HUDEP-2 (cell line): ENCODE results near the gene CNN2.

ENCODE experiments used
- DNase-seq, 76 experiments: peaks; one replicate each; lab custom pipeline; 2025; ENCODE audit not compliant: unreplicated experiment in 76 of 76; lab: John Stamatoyannopoulos, UW

CNN2 gene

DNA sequence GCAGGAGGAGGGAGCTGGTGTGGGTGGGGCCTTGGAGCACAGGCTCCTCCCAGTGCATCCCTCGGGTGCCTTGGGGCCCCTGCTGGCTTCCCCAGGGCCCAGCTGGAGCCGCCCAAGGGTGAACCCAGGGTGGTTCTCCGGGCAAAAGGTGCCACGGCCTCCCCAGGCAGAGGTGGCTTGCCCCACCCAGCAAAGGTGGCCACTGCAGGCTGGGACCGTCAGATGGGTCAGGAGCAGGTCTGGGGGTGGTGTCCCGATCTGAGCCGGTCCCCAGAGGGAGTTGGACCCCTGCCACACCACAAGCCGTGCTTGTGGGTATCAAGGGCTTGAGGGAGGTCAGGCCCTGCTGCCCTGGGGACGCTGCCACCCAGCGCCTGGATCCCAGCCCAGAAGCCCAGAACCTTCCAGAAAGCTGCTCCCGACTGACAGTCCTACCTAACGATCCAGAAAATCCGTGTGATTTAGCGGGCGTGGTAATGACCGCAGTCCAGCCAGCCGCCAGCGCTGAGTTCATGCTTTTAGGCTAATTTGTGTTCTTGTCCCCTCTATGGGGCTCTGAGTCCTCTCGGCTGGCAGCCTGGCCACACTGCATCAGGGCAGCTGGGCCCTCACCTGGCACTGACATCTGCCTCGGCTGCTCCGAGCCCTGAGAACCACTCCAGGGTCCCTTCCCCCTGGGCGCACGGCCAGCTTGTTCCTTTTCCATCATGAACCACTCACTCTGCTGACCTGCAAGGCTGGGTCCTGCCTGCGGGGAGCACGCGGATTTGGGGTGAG is 31.2 kb upstream of the CNN2 start:
- DNase-seq, result peak in 37 of 76 experiments; percentile 12 to 71 (median 43)

DNA sequence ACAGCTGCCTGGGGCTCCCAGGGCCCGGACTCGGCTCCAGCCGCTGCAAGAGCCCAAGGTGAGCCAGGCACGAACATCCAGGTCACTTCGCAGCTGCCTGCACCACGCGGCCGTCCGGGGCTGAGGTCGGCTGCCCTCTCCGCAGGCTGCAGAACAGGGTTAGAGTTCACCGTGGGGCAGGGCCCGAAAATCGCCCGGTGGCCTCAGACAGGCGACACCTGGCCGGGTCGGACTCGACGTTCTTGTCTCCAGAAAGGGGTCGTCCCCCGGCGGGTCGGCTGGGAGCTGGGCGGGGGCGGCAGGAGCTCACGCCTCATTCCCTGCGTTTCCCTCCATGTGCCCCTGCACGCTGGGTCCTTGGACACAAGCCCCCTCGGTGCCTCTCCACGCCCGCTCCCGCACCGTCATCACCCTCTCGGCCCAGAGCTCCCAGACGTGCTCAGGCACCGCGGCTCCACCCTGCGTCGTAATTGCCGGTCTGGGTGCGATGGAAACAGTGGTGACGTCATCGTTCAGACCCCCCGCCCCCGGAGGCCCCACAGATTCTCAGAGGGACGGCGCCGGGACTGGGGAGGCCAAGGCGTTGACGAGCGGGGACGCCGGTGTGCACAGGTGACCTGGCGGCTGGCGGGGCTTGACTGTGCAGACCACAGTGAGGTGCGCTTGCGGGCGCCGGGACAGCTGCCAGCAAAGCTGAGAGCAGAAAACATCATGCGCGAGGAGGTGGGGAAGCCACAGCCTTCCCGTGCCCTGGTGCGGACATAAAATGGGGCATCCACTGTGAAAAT is 30.2 kb upstream of the CNN2 start:
- DNase-seq, result peak in 32 of 76 experiments; percentile 11 to 55 (median 36)

DNA sequence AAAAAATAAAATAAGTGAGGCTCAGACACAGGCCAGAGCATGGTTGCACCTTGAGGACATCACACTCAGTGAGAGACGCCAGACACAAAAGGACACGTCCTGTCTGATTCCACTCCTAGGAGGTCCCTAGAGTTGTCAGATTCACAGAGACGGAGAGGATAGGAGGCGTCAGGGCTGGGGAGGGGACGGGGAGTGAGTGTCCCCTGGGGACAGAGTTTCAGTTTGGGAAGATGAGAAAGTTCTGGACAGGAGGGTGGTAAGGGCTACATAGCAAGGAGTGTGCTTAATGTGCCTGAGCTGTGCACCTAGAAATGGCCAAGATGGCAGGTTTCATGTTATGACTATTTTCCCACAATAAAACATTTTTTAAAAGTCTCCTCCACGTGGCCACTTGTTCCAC is 28.3 kb upstream of the CNN2 start:
- peak in 1 of 76 experiments; percentile 14 for DNase-seq

DNA sequence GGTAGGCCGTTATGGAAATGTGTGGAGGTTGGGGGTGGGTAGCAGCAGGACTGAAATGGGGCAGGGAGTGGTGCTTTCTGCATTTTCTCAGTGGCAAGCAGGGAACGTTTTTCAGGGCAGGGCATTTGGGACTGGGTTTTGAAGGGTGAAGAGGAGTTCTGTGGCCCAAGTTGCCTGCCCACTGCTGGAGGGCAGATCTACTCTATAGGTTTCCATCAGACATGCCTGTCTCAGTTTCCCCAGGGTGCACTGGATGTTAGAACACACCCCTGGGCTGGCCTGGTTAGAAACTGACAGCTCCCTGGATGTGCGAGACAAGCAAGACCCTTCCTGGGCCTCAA is 27.1 kb upstream of the CNN2 start:
- DNase-seq, result no peak

DNA sequence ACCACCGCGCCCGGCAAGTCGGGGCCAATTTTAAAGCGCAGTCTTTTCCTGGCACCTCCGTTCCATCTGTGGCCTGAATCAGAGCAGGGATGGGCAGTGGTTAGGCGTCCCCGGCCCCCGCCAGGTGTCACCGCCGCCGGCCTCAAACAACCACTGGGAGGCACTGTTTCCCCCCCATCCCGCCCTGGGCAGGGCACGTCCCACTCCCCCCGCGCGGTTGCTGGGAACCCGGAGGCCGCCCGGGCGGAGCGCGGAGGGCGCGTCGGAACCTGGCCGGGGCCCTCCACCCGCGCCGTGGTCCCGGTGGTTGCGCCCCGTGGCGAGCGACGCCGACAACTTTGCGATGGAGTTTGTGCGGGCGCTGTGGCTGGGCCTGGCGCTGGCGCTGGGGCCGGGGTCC is 26.3 kb upstream of the CNN2 start, which contains the start of gene GRIN3B:
TSS of gene GRIN3B (plus strand) at position 325 of the 400 bp plus-strand sequence. CDS start at position 344, 19 bp downstream.
- DNase-seq, result peak in 57 of 76 experiments; percentile 9 to 77 (median 52)

DNA sequence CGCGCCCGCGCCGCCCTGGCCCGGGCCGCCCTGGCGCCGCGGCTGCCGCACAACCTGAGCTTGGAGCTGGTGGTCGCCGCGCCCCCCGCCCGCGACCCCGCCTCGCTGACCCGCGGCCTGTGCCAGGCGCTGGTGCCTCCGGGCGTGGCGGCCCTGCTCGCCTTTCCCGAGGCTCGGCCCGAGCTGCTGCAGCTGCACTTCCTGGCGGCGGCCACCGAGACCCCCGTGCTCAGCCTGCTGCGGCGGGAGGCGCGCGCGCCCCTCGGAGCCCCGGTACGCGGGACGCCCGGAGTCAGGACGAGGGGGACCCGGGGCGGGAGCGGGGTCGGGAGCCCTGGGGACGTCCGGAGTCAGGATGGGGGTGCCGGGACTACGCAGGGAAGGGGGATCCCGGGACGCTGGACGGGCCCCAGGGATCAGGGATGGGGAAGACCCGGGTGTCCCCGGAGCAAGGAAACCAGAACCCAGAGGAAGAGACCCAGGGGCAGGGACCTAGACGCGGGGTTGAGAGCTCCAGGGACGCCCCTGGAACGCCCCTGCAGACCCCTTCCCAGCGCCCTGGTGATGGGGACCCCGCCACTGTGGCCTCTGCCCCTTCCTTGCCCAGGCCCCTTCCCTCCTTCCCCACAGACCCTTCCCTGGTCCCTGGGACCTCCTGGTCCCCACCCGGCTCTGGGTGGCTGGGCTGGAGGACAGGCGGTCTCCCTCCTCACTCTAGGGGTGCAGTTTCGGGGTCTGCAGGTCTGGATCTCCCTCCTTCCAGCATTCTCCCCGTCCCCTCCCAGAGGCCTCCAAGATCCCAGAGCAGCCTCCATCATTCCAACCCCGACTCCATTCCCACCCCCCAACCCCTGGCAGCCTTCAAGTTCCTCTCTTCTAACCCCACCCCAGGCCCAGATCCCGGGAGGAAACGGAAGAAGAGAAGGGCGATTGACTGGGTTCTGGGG is 25.5 kb upstream of the CNN2 start:
- no peak for DNase-seq

DNA sequence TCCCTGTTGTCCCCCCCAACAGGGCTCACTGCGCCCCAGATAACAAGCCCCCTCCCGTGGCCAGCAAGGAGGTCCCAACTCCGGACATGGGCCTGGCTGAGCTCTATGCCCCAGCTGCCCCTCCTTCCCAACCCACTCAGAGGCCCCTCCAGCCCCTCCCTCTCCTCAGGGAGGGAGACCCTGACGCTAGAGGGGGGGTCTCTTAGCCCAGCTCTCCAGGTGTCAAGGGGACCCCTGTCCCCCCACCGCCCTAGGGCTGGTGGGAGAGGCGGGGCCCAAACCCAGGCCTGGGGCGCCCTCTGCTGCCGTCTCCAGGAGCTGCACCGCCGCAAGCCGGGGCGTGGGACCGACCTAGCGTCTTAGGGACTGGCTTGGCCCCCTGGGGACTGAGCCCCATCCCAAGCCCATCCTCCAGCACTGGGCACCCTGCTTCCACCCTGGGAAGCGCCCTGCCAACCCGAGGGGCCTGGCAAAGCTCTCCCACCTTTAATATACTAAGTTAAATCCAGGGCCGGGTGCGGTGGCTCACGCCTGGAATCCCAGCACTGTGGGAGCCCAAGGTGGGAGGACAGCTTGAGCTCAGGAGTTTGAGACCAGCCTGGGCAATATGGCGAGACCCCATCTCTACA is 24.8 kb upstream of the CNN2 start:
- peak in 42 of 76 experiments; percentile 6 to 81 (median 46) for DNase-seq

DNA sequence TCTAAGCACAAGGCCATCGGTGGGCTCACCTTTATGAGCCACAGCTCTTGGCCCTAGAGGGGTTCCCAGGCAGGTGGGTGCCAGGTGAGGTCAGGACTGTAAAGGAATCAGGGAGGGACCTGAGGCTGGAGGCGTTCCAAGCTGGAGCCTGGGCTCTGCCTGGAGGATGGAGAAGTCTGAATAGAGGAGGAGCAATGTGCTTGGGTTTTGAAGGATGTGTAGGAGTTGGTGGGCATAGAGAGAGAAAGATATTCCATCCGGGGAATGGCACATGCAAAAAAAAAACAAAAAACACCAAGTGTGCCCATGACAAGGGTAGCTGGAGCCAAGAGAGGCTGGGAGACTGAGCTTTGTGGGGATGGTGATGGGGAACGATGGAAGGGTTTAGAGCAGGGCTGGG is 23.8 kb upstream of the CNN2 start:
- DNase-seq, result no peak

DNA sequence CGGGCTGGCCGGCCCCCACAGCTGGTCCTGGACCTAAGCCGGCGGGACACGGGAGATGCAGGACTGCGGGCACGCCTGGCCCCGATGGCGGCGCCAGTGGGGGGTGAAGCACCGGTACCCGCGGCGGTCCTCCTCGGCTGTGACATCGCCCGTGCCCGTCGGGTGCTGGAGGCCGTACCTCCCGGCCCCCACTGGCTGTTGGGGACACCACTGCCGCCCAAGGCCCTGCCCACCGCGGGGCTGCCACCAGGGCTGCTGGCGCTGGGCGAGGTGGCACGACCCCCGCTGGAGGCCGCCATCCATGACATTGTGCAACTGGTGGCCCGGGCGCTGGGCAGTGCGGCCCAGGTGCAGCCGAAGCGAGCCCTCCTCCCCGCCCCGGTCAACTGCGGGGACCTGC is 23.1 kb upstream of the CNN2 start:
- no peak for DNase-seq

DNA sequence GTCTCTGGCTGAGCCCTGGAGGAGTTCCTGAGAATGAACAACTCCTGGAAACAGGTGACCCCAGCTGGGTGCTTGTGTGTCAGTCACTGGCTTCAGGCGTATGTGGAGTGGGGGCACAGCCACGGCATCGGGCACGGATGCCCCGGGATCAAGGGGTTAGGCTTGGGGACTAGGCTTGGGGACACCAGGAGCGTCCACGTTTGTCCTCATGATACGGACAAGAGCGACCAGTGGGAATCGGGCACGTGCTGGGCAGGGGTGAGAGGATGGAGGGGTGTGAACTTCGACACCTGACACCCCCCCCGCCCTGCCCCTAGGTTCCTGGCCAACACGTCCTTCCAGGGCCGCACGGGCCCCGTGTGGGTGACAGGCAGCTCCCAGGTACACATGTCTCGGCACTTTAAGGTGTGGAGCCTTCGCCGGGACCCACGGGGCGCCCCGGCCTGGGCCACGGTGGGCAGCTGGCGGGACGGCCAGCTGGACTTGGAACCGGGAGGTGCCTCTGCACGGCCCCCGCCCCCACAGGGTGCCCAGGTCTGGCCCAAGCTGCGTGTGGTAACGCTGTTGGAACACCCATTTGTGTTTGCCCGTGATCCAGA is 22.1 kb upstream of the CNN2 start:
- DNase-seq, result no peak

DNA sequence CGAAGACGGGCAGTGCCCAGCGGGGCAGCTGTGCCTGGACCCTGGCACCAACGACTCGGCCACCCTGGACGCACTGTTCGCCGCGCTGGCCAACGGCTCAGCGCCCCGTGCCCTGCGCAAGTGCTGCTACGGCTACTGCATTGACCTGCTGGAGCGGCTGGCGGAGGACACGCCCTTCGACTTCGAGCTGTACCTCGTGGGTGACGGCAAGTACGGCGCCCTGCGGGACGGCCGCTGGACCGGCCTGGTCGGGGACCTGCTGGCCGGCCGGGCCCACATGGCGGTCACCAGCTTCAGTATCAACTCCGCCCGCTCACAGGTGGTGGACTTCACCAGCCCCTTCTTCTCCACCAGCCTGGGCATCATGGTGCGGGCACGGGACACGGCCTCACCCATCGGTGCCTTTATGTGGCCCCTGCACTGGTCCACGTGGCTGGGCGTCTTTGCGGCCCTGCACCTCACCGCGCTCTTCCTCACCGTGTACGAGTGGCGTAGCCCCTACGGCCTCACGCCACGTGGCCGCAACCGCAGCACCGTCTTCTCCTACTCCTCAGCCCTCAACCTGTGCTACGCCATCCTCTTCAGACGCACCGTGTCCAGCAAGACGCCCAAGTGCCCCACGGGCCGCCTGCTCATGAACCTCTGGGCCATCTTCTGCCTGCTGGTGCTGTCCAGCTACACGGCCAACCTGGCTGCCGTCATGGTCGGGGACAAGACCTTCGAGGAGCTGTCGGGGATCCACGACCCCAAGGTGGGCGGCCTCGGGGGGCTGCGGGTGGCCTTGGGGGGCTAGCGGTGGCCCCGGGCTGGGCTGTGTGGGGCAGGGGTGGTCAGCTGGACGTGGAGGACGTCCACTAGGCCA is 21.4 kb upstream of the CNN2 start:
- no peak for DNase-seq

DNA sequence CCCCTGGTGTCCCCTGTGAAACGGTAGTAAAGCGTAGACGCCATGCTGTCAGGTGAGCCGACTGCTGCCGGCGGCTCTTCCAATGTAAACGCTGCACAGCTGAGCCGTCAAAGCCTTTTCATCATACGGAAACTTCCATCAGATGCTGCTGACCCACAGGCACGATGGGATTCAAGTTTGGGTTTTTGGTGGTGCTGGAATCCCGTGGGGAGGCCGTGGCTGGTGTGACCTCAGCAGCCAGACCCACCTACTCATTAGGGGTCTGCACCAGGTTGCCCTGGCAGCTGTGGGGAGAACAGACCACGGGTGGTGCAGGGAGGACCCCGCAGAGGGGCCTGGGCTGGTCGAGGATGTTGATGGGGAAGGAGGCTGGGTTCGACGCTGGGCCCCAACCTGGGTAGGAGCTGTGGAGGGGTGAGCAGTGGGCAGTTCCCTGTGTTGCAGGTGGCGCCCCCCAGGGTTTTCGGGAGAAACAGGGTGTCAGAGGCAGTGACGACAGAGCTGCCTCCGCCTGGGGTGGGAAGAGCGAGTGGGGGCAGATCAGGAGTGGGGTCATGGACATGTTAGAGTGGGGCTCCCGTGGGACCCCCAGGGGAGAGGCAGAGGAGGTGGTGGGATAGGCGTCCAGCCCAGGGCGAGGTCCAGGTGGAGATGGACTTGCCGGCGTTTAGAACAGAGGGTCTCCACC is 19.6 kb upstream of the CNN2 start:
- no peak for DNase-seq

DNA sequence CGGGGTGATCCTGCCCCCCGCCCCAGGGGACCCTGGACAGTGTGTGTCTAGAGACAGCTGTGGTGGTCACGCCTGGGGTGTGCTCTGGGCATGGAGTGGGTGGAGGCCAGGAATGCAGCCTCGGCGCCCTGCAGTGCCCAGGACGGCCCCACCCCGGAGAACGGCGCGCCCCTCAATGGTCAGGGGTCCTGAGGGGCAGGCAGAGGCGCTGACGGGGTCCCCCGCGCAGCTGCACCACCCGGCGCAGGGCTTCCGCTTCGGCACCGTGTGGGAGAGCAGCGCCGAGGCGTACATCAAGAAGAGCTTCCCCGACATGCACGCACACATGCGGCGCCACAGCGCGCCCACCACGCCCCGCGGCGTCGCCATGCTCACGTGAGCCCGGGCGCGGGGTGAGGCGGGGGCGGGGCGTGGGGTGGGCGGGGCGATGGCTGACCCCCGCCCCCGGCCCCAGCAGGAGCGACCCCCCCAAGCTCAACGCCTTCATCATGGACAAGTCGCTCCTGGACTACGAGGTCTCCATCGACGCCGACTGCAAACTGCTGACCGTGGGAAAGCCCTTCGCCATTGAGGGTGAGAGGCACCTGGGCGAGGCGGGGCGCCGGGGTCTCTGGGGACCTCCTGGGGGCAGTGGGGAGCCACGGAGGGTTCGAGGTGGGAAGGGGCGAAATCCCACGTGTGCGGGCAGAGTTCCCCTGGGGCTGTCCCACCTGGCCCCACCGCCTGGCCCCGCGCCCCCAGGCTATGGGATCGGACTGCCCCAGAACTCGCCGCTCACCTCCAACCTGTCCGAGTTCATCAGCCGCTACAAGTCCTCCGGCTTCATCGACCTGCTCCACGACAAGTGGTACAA is 18.8 kb upstream of the CNN2 start:
- no peak for DNase-seq

DNA sequence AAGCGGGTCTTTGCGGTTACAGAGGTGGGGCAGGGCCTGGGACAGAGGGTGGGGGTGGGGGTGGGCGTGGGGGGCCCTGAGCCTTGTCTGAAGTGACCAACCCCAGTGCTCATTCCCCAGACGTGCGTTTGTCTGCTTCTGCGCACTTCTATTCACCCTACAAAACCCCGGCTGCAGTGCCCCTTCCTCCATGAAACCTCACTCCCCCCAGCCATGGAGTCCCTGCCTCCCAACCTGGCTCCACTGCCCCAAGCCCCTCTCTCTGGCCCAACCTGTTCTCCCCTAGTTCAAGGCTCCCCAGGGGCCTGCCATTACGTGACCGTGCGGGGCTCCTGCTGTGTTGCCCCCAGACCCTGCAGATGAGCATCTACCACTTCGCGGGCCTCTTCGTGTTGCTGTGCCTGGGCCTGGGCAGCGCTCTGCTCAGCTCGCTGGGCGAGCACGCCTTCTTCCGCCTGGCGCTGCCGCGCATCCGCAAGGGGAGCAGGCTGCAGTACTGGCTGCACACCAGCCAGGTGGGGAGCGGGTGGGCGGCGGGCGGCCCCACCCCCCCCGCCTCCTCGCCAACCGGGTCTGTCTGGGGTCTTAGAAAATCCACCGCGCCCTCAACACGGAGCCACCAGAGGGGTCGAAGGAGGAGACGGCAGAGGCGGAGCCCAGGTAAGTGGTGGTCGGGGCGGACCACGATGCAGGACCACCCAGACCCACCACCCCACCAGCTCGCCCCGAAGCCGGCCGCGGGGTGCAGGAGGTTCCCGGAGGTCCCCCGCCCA is 18.0 kb upstream of the CNN2 start:
- DNase-seq, result no peak

DNA sequence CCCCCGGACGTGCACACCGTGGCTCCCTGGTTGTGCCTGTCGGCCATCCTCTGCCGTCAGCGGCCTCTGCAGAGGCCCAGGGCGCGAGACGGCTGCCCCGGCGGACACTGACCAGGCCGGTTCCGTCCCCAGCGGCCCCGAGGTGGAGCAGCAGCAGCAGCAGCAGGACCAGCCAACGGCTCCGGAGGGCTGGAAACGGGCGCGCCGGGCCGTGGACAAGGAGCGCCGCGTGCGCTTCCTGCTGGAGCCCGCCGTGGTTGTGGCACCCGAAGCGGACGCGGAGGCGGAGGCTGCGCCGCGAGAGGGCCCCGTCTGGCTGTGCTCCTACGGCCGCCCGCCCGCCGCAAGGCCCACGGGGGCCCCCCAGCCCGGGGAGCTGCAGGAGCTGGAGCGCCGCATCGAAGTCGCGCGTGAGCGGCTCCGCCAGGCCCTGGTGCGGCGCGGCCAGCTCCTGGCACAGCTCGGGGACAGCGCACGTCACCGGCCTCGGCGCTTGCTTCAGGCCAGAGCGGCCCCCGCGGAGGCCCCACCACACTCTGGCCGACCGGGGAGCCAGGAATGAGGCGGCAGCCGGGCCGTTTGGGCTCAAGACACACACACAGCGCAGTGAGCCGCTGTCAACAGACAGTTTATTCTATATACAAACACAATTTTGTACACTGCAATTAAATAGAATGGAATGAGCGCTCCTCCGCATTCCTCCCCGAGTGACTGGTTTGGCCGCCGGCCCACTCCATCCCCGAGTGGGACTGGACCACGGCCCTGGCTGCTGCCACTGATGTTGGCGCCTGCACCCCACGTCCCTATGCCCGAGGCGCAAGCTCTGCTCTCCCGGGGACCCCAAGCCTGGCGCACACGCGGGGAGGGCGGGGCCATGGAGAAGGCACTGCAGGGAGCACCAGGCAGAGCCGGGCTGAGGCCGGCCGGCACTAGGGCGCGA is 17.1 kb upstream of the CNN2 start:
- DNase-seq, result no peak
